ENCODE measurements around the gene EIF4G3. TPM values are rescaled to one million over a fixed set of nuclear protein-coding genes. Genes with fewer than 3 reads are reported as not detected.
"Not testable (repeated sequence)": the region's sequence is repeated elsewhere in the genome, so short reads cannot be mapped to it uniquely, and the experiment has no call there.

EIF4G3 gene
- total RNA-seq, 4 donors from 2014 or later: 24.4 to 57.0 (median 27.9) TPM

DNA sequence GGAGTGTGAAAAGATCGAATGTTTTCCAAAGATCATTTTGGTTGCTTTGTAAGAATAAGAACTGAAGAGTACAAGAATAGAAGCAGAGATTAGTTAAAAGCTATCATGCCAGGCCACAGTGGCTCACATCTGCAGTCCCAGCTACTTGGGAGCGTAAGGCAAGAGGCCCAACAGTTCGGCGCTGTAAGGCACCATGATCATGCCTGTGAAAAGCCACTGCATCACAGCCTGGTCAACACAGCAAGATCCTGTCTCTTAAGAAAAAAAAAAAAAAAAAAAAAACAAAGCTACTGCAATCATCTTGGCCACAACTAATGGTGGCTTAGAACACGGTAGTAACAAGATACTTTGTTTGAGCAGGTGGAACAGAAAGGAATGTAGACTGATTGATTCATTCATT lies 116.2 kb downstream of the EIF4G3 start:
- DNase-seq (ENCODE audit: low spot score in 2 of 2): no peak
- WGBS, 2 donors: 92 to 93% methylated on average over 5 of the region's 5 CpGs
- no peak for TF ChIP-seq POLR2A (IDR thresholded peaks at IDR 0.05)
- TF ChIP-seq, protein P1, sequence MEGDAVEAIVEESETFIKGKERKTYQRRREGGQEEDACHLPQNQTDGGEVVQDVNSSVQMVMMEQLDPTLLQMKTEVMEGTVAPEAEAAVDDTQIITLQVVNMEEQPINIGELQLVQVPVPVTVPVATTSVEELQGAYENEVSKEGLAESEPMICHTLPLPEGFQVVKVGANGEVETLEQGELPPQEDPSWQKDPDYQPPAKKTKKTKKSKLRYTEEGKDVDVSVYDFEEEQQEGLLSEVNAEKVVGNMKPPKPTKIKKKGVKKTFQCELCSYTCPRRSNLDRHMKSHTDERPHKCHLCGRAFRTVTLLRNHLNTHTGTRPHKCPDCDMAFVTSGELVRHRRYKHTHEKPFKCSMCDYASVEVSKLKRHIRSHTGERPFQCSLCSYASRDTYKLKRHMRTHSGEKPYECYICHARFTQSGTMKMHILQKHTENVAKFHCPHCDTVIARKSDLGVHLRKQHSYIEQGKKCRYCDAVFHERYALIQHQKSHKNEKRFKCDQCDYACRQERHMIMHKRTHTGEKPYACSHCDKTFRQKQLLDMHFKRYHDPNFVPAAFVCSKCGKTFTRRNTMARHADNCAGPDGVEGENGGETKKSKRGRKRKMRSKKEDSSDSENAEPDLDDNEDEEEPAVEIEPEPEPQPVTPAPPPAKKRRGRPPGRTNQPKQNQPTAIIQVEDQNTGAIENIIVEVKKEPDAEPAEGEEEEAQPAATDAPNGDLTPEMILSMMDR (IDR thresholded peaks at IDR 0.05): no peak
- intact Hi-C loops (cut with DNase I; ENCODE audit: low total_unique reads): no loop called here
- H3K4me3 ChIP-seq (ENCODE audit: low read depth, poor library complexity, severe bottlenecking): no peak overlapping the region

DNA sequence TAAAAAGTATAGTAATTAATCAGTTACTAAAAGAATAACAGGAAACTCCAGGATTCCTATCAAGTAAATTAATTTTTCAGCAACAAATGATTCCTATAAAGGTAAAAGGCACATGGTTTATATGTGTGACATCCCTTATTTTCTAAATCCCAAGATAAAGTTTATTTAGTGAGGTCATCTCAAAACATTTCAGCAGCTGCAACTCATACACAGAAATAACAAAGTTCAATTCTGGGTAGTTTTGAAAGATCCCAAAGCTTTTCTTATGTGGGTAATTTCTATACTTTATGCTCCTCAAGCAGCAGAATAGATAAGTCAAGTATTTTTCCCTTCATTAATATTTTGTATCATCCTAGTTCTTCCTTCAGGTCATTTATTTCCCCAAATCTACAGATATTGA lies 117.7 kb downstream of the EIF4G3 start:
- no peak overlapping the region for H3K4me3 ChIP-seq (ENCODE audit: low read depth, poor library complexity, severe bottlenecking)
- intact Hi-C loops (cut with DNase I; ENCODE audit: low total_unique reads): no loop called here
- TF ChIP-seq POLR2A (IDR thresholded peaks at IDR 0.05): no peak
- TF ChIP-seq, protein P1 (IDR thresholded peaks at IDR 0.05): no peak
- no peak for DNase-seq (ENCODE audit: low spot score in 2 of 2)

DNA sequence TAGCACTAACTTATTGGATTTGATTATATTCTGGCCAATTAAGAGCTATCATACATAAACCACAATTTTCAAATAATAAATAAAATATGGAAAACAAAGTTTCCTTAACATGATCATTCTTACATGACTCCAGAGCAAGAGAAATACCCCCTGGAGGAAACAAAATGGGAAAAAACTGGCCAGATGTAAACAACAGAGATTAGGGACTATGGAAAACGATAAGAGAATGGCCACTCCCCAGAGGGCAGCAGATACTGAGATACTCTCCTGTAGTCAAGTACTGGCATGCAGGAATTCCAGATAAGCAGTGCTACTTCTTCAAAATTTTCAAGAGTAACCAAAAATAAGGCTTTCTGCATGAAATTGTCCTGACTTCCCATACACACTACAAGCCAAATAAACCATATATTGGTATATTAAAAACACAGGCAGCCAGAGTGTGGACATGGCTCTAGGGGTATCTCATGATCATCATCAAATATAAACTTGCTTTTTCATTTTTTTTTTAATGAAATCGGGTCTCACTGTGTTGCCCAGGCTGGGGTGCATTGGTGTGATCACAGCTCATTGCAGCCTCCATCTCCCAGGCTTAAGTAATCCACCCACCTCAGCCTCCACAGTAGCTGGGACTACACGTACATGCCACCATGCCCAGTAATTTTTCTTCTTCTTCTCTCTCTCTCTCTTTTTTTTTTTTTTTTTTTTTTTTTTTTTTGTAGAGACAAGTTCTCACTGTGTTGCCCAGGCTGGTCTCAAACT lies 118.5 kb downstream of the EIF4G3 start:
- DNase-seq (ENCODE audit: low spot score in 2 of 2): no peak
- no peak for TF ChIP-seq POLR2A (IDR thresholded peaks at IDR 0.05)
- TF ChIP-seq, protein P1 (IDR thresholded peaks at IDR 0.05): no peak
- intact Hi-C loops (cut with DNase I; ENCODE audit: low total_unique reads): no loop called here
- WGBS, 2 donors: 71% methylated on average over 3 of the region's 3 CpGs
- no peak overlapping the region for H3K4me3 ChIP-seq (ENCODE audit: low read depth, poor library complexity, severe bottlenecking)

GRCh38 chr1:21053189-21053928 lies 123.3 kb downstream of the EIF4G3 start:
- DNase-seq (ENCODE audit: low spot score in 2 of 2); H3K4me3 ChIP-seq (ENCODE audit: low read depth, poor library complexity, severe bottlenecking); intact Hi-C loops (cut with DNase I; ENCODE audit: low total_unique reads): not testable (repeated sequence)
- WGBS, 2 donors: 100% methylated on average over 2 of the region's 59 CpGs; no CpG with 5 or more reads in 1 of the 2 donors

DNA sequence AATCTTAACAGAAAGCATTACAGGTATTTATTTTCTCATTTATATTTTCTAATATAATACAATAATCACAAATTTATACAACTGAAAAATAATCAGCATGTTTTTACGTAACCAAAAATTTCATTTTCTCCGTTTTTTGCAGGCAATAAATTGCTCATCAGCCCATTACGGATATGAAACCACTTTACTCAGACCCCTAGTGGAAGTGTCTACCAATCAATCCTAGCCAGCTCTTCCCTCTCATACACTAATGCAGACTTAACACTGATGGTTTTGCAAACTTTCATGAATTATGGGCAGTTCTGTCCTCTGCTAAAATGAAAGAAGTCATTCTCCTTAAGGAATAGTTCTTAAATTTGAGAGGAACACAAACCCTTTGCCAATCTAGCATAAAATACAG lies 124.7 kb downstream of the EIF4G3 start:
- no peak overlapping the region for H3K4me3 ChIP-seq (ENCODE audit: low read depth, poor library complexity, severe bottlenecking)
- DNase-seq (ENCODE audit: low spot score in 2 of 2): no peak
- intact Hi-C loops (cut with DNase I; ENCODE audit: low total_unique reads): no loop called here
- 87 to 90% methylated on average over 3 of the region's 3 CpGs for WGBS, 2 donors
- TF ChIP-seq, protein P1 (IDR thresholded peaks at IDR 0.05): no peak
- no peak for TF ChIP-seq POLR2A (IDR thresholded peaks at IDR 0.05)

DNA sequence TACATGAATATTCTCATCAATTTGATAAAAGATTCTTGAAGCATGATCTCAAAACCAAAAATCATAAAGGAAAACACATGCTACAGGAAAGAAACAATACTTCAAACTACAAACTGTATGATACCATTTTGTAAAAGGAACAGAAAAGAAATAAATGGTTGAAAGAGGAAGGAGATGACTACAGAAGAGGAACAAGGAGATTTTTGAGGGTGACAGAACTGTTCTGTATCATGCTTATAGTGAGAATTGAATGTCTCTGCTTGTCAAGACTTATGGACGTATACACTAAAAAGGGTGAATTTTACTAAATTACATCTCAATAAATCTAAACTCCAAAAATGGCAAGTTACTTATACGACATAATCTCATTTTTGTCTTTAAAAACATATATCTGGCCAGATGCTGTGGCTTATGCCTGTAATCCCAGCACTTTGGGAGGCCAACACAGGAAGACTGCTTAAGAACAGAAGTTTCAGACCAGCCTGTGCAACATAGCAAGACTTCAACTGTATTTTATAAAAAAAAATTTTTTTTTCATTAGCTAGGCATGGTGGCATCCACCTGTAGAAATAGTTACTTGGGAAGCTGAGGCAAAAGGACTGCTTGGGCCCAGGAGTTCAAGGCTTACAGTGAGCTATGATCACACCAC lies 125.4 kb downstream of the EIF4G3 start:
- intact Hi-C loops (cut with DNase I; ENCODE audit: low total_unique reads): no loop called here
- H3K4me3 ChIP-seq (ENCODE audit: low read depth, poor library complexity, severe bottlenecking): no peak overlapping the region
- no peak for TF ChIP-seq POLR2A (IDR thresholded peaks at IDR 0.05)
- TF ChIP-seq, protein P1 (IDR thresholded peaks at IDR 0.05): no peak
- no peak for DNase-seq (ENCODE audit: low spot score in 2 of 2)
- WGBS, 2 donors: 87 to 94% methylated on average over 2 of the region's 2 CpGs

All from lower leg skin (tissue), 4 donors.